LNCAP (cell line): ENCODE data around the gene MED26.

Experiments
- TF ChIP-seq, protein P1 (sequence below): fragments of 450-650 bp; IDR thresholded peaks from 2 replicates; pipeline ENCODE4 v1.5.1; 2017; ENCODE audit warnings: mild to moderate bottlenecking

Gene MED26

GRCh38 chr19:16598848-16599247 lies 29.2 kb downstream of the MED26 start:
- TF ChIP-seq, protein P1, sequence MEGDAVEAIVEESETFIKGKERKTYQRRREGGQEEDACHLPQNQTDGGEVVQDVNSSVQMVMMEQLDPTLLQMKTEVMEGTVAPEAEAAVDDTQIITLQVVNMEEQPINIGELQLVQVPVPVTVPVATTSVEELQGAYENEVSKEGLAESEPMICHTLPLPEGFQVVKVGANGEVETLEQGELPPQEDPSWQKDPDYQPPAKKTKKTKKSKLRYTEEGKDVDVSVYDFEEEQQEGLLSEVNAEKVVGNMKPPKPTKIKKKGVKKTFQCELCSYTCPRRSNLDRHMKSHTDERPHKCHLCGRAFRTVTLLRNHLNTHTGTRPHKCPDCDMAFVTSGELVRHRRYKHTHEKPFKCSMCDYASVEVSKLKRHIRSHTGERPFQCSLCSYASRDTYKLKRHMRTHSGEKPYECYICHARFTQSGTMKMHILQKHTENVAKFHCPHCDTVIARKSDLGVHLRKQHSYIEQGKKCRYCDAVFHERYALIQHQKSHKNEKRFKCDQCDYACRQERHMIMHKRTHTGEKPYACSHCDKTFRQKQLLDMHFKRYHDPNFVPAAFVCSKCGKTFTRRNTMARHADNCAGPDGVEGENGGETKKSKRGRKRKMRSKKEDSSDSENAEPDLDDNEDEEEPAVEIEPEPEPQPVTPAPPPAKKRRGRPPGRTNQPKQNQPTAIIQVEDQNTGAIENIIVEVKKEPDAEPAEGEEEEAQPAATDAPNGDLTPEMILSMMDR, result no peak

- TF ChIP-seq, protein P1, result no peak
Observed at GRCh38 chr19:16596399-16596798, 31.6 kb downstream of the MED26 start.

- TF ChIP-seq, protein P1, result no peak
Observed at GRCh38 chr19:16595097-16595496, 32.9 kb downstream of the MED26 start.

DNA sequence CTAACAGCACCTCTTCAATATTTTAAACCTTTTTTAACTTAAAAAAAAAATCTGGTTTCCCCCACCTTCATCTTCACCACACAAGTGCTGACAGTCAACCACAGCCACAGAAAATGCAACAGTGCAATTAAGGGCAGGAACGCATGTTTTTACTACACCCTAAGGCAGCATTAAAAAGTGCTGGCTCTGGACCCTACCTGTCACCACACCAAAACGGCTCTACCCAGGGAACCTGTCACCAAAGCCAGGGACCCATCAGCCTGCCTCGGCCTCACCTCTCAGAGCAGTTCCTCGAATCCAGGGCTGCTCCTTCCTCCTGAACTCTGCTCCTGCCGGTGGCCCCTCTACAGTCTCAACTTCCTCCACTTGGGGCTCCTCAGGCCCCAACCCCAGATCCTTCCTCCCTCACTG lies 33.3 kb downstream of the MED26 start:
- TF ChIP-seq, protein P1, result no peak

- TF ChIP-seq, protein P1, result no peak
Observed at GRCh38 chr19:16594131-16594586, 33.8 kb downstream of the MED26 start.

DNA sequence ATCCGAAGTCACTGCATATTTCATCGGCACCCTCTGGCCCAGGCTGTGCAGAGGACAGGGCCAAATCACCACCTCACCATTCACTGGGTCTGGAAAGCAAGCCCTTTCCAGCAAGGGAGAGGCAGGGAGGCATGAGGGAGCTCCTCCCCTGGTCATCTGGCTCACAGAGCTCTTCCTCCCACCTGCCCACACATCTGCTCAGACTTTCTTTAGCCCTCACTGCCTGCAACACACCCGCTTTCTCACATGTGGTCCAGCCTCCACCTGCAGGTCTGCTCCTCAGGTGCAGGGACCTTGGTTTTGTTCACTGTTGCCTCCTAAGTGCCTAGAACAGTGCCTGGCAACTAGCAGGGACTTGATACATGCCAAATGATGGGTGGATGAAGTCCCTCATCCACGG lies 34.8 kb downstream of the MED26 start:
- TF ChIP-seq, protein P1, result no peak

- TF ChIP-seq, protein P1, result no peak
Observed at GRCh38 chr19:16591803-16592556, 36.0 kb downstream of the MED26 start.
